Non-pigmented ciliary epithelial cell (primary cell): ENCODE results near the gene PCGF1.

Source experiments
- DNase-seq: peaks from one replicate; pipeline ENCODE4 v3.0.0-alpha.2; 2010; ENCODE audit warnings: low read depth

The PCGF1 gene

GRCh38 chr2:74507145-74507925, at the start of gene PCGF1:
Gene PCGF1, minus strand, starts transcription at chr2:74507695. Its CDS starts 27 bp downstream, at chr2:74507668.
- peak; percentile 91 for DNase-seq

- DNase-seq: no peak
Observed at GRCh38 chr2:74556831-74557370, 49.4 kb upstream of the PCGF1 start.

DNA sequence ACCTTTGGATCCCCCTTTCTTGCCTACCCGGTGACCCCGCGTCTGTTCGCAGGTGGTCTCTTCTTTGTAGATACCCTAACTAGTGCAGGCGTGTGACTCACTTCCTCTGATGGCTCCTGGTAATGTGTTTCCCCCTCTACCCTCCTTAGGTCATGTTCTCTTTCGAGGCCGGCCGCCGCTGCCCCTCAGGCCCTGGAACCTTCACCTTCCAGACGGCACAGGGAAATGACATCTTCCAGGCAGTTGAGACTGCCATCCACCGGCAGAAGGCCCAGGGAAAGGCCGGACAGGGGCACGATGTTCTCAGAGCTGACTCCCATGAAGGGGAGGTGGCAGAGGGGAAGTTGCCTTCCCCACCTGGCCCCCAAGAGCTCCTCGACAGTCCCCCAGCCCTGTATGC, 48.7 kb upstream of the PCGF1 start:
- DNase-seq: no peak

DNA sequence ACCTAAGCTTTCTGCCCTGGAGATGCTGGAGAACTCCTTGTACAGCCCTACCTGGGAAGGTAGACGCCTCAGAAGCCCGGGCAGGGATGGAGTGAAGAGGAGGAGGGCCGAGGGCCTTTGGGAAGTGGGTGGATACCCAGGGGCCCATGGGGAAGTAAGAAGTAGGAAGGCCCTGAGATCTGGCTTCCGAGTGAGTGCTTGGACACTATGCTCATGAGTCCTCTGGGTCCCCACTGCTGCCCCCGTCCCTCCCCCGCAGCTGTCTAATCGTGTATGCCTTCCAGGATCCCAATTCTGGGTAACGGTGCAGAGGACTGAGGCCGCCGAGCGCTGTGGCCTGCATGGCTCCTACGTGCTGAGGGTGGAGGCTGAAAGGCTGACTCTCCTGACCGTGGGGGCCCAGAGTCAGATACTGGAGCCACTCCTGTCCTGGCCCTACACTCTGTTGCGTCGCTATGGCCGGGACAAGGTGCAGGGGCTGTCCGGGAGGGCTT, 48.2 kb upstream of the PCGF1 start:
- DNase-seq: no peak

DNA sequence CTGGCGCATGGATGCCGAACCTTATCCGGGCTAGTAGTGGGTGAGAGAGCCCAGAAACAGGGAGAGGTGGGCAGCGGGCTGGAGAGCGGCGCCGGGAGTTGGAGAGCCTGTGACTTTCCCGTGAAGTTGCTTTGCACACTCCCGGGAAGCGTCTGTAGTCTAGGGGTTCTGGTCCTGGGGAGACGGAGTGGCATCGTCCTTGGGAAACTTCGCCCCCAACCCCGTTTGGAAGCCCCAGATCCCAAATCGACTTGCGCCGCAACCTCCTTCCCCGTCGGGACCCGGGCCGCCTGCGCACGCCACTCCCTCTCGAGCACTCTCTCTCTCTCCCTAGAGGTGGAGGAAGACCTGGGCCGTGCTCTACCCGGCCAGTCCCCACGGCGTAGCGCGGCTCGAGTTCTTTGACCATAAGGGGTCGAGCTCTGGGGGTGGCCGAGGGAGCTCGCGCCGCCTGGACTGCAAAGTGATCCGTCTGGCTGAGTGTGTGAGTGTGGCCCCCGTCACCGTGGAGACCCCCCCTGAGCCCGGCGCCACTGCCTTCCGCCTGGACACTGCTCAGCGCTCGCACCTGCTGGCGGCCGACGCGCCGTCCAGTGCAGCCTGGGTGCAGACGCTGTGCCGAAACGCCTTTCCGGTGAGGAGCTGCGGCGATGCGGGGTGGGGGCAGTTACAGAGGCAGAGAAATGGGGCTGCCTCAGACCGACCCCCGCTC, 47.5 kb upstream of the PCGF1 start:
- no peak for DNase-seq

GRCh38 chr2:74553892-74554819, 46.7 kb upstream of the PCGF1 start, which contains the start of the genes DOK1 and LOXL3:
Gene DOK1, plus strand, starts transcription at chr2:74554720. Its CDS starts 35 bp downstream, at chr2:74554755.
Gene LOXL3, minus strand, starts transcription at chr2:74553942. Its CDS starts 1,308 bp downstream, at chr2:74552634.
- no peak for DNase-seq

DNA sequence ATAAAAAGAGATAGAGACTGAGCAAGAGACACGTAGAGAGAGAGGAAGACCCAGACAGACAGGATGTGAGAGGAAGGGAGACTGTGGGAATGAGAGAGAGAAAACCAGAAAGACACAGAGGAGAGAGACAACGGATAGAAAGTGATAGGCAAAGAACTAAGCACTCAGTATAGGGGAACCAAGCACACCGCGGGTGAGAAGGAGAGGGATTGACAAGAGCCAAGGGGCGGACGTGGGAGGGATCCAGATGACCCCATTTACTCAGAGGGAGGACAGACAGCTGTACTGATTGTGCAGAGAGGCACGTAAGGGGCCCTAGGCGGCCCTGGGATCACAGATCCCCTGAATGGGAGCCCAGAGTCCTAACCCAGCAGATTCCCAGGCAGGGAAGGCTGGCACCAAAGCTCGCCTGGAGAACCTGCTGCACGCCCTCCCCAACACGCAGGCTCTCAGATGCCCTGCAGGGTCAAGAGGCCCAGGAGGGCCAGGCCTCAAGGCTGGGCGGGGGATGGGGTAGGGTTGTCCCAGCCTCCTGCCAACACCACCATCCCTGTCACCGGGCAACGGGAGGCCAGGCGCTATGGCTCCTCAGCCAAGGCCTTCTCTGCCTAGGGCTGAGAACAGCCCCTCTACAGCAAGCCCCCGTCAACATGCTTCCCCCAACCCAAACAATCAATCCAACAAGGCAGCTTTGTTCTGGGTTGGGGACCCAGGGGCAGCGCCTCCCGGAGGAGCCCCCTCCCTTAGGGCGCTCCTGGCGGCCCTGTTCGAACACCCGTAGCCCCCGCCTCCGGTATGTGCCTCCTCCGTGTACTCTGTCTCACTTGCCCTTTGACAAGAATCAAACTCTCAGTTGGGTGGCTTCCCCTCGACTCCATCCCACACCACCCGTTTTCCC, 45.7 kb upstream of the PCGF1 start:
- no peak for DNase-seq

- no peak for DNase-seq
Observed at GRCh38 chr2:74551942-74552913, 44.7 kb upstream of the PCGF1 start.

- no peak for DNase-seq
Observed at GRCh38 chr2:74551530-74551929, 44.0 kb upstream of the PCGF1 start.

DNA sequence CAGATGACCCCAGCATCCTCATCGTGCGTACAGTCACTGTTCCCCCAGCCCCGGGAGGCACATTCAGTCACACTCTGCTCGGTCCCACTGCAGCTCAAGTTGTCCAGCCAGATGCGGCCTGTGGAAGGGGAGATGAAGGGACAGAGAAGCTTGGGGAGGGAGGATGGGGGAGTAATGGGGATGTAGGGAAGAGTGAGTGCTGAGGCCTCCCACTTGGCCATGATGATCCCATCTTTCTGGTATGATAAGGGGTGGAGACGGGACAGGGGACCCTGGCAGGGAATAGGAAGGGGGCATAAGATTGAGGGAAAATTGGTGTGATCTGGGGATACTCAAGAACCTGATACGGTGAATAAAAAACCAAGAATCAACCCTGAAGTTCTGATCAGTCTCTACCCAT, 42.7 kb upstream of the PCGF1 start:
- no peak for DNase-seq

- DNase-seq: no peak
Observed at GRCh38 chr2:74548900-74549826, 41.7 kb upstream of the PCGF1 start.

GRCh38 chr2:74548285-74548899, 40.9 kb upstream of the PCGF1 start:
- no peak for DNase-seq

DNA sequence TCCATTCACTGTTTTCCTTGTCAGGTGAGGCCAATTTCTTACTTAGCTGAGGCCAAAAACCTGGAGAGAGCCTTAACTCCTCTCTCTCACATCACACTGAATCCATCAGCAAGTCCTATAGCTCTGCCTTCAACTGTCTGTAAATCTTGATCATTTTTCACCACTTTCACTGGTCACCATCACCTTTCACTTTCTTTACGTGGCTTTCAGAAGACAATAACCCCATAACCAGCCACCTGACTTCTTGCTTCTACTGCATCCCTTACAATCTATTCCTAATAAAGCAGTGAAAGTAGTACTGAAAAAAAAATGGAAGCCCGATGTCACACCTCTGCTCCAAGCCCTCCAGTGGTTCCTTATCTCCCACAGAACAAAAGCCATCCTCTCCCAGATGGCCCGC, 38.5 kb upstream of the PCGF1 start:
- no peak for DNase-seq

DNA sequence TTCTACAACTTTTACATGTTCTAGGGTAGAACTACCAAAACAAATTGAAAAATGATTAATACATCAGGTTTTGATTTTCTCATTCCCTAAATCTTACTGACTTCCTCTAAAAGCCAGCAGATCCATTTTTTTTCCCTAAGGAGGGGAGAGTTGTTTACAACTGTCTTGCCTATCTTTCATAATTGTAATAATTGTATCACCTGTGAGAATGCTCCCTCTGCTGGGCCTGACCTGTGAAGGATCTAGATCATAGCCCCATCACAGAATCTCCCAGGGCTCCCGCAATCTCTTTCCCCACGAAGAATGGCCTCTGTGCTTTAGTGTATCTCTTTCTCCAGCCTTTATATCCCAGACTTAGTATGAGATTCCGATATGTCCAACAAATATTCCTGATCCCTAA, 37.1 kb upstream of the PCGF1 start:
- no peak for DNase-seq

- no peak for DNase-seq
Observed at GRCh38 chr2:74542978-74543377, 35.5 kb upstream of the PCGF1 start.

- no peak for DNase-seq
Observed at GRCh38 chr2:74540291-74540690, 32.8 kb upstream of the PCGF1 start.

GRCh38 chr2:74538881-74539339, 31.4 kb upstream of the PCGF1 start:
- no peak for DNase-seq

- no peak for DNase-seq
Observed at GRCh38 chr2:74537140-74537539, 29.6 kb upstream of the PCGF1 start.
